HG03378 (cell line): ENCODE measurements around the gene DNAH11.
"Not testable (repeated sequence)": the region's sequence is repeated elsewhere in the genome, so short reads cannot be mapped to it uniquely, and the experiment has no call there.

Experiments
- ATAC-seq: cut with Tn5 transposase; IDR thresholded peaks from one replicate; pipeline ENCODE4 v1.9.1; 2021; ENCODE audit warnings: mild to moderate bottlenecking, moderate library complexity; ENCODE audit not compliant: unreplicated experiment

Gene DNAH11

DNA sequence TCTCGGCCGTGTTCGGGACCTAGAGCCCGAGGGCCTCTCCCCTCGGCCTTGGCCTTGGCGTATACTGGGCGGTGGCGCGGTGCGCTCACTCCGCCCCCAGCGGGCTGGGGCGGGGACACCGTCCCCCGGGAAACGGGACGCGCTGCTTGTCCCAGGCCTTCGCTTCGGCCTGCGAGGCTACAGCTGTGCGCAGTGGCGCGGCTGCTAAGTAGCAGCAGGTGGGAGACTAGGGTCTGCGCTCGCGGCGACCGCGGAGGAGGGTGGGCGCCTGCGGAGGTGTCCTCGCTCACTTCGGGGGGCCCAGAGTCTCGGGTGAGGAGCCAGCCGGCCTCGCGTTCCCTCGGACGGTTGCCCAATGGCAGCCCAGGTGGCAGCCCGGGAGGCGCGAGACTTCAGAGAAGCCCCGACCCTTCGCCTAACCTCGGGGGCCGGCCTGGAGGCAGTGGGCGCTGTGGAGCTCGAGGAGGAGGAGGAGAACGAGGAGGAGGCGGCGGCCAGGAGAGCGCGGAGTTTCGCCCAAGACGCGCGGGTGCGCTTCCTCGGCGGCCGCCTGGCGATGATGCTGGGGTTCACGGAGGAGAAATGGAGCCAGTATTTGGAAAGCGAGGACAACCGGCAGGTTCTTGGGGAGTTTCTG is at the start of gene DNAH11:
Gene DNAH11 (plus strand): TSS at position 149 of the 637 bp plus-strand sequence. CDS start 207 bp downstream, at position 356.
- ATAC-seq, result no peak

GRCh38 chr7:21495731-21496130 is 47.1 kb upstream of the DNAH11 start:
- ATAC-seq, result no peak

GRCh38 chr7:21497072-21497471 is 45.8 kb upstream of the DNAH11 start:
- ATAC-seq, result no peak

GRCh38 chr7:21500117-21500832 is 42.6 kb upstream of the DNAH11 start:
- no peak for ATAC-seq

DNA sequence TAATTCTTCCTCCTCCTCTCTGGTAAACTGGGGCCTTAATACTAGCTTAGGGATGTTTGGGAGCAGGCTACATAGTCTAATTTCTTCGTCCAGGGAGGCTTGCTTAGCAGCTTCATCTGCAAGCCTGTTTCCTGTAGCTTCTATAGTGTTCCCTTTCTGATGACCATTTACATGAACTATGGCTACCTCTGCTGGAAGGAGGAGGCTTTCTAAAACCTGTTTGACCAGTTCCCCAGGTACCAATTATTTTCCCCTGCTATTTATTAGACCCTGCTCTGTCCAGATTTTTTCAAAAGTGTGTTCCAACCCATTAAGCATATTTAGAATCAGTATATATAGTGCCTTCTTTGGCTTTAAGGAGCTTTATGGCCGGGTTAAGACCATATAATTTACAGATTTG is 38.8 kb upstream of the DNAH11 start:
- no peak for ATAC-seq

DNA sequence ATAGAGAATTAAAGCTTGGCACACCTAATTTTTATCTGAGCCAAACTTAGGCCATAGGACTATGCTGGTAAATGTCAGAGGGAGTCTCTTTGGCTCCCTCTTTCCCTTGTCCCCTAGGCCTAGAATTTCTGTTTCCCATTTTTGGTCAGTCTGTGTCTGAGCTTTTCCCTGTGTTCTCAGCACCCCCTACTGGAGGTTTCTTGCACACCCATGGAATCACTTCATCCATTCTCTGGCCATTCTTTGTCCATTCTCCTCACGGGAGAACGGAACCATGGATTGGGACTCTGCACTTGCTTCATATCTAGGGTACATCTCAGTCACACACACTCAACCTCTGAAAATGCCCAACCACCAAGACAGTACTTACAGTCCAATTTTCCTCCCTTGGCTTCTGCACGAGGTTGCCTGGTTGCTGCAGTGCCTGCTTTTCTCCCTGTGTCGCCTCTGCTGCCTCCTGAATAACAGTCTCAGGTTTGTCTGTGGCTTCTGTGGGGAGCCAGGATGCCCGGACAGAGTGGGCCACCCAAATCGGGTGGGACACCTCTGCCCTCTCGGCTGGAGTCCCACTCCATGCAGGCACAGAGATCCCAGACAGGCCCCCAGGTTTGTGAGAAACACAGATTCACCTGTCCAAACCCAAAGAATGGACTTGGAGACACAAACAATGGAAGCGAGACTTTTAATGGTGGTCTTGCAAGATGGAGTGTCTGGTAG is 35.1 kb upstream of the DNAH11 start:
- no peak for ATAC-seq

DNA sequence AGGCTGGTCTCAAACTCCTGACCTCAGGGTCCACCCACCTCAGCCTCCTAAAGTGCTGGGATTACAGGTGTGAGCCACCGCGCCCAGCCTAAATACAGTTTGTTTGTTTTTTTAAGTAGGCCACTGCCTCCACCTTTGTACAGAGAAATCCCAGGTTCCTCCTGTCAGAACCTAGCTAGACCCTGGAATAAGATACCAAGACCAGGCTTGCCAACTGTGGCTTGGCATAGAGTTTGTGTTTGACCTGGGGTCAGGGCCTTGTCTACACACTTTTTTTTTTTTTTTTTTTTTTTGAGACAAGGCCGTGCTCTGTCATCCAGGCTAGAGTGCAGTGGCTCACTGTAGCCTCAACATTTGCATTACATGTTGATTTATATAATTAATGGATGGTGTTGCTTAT is 34.3 kb upstream of the DNAH11 start:
- no peak for ATAC-seq

GRCh38 chr7:21514062-21514461 is 28.8 kb upstream of the DNAH11 start:
- no peak for ATAC-seq

DNA sequence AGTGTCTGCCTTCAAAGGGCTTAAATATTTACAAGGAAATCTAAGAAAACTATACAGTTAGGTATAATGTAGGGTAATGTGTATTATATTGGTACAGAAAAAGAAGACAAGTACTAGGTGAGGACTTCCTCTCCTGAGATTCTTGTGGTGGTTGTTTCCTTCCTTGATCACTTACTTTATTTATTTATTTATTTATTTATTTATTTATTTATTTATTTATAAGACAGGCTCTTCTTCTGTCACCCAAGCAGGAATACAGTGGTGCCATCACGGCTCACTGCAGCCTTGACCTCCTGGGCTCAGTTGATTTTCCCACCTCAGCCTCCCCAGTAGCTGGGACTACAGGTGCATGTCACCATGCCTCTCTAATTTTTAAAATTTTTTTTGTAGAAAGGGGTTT is 18.2 kb upstream of the DNAH11 start:
- no peak for ATAC-seq

DNA sequence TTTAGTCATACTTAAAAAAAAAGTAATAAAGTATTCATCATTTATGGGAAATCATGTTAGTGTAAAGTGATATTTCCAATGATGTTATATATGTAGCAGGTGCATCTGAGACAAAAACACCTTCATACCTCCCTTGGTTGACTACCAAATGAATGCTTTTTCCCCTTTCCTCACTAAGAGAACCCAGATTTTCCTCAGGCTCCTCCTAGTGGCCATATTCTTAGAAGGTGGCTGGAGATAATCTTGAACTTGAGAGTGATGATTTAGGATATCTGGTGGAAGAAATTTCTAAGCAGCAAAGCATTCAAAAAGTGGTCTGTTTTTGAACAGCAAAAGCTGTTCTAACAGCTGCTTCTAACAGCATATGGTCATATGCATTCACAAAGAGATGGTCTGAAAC is 16.8 kb upstream of the DNAH11 start:
- ATAC-seq, result no peak

GRCh38 chr7:21526448-21526847 is 16.4 kb upstream of the DNAH11 start:
- ATAC-seq, result no peak

GRCh38 chr7:21532485-21532884 is 10.4 kb upstream of the DNAH11 start:
- not testable (repeated sequence) for ATAC-seq

- ATAC-seq, result not testable (repeated sequence)
Measured at GRCh38 chr7:21533646-21534045, 9.2 kb upstream of the DNAH11 start.

DNA sequence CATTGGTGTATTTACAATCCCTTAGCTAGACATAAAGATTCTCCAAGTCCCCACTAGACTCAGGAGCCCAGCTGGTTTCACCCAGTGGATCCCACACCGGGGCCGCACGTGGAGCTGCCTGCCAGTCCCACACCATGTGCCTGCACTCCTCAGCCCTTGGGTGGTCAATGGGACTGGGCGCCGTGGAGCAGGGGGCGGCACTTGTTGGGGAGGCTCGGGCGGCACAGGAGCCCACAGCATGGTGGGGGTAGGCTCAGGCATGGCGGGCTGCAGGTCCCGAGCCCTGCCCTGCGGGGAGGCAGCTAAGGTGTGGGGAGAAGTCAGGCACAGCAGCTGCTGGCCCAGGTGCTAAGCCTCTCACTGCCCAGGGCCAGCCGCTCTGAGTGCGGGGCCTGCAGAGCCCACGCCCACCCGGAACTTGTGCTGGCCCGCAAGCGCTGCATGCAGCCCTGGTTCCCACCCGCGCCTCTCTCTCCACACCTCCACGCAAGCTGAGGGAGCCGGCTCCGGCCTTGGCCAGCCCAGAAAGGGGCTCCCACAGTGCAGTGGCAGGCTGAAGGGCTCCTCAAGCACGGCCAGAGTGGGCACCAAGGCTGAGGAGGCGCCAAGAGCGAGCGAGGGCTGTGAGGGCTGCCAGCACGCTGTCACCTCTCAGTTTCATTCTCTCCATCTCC is 6.3 kb upstream of the DNAH11 start:
- ATAC-seq, result not testable (repeated sequence)

- no peak for ATAC-seq
Measured at GRCh38 chr7:21538936-21539495, 3.8 kb upstream of the DNAH11 start.

GRCh38 chr7:21543528-21544302 is 876 bp downstream of the DNAH11 start:
- no peak for ATAC-seq

GRCh38 chr7:21544303-21544656 is 1.4 kb downstream of the DNAH11 start:
- ATAC-seq, result no peak

DNA sequence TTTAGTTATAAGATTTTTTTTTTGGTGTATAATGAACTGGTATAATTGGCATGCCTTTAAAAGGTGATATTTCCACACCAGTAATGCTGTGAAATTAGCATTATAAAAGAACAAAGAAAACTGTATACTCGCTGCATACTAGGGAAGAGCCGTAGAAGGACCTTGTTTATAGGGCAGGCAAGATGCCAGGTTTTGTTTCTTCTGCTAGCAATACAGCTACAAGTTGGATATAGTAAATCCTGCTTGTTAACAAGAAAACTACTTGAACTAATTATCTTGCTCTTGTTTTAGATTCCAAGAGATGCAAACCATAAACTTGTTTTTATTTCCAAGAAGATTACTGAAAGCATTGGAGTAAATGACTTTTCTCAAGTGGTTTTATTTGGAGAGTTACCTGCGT is 1.9 kb downstream of the DNAH11 start:
- no peak for ATAC-seq

DNA sequence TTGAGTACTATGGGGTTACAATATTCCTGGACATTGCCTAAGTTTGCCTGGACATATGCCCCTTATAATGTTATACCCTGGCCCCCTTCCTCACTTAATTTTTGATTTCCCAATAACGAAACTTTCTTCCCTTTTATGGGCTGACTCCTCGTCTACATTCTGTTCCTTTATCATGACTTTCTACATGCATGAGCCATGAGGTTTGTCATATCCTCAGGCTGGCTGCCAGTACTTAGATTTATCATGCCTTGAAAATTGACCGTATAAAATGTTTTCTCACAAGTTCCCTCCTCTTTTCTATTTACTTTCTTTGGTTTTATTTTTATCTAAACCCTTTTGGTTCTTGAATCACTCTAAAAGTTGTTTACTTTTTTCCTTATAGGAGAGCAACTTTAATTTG is 4.7 kb downstream of the DNAH11 start:
- ATAC-seq, result no peak

GRCh38 chr7:21548491-21548890 is 5.7 kb downstream of the DNAH11 start:
- ATAC-seq, result no peak
